ENCODE measurements around the gene ST3GAL3.
A peak's percentile ranks its signal among the peaks of the same experiment; 100 is the strongest.
"Not testable (repeated sequence)": the region's sequence is repeated elsewhere in the genome, so short reads cannot be mapped to it uniquely, and the experiment has no call there.

Gene ST3GAL3

DNA sequence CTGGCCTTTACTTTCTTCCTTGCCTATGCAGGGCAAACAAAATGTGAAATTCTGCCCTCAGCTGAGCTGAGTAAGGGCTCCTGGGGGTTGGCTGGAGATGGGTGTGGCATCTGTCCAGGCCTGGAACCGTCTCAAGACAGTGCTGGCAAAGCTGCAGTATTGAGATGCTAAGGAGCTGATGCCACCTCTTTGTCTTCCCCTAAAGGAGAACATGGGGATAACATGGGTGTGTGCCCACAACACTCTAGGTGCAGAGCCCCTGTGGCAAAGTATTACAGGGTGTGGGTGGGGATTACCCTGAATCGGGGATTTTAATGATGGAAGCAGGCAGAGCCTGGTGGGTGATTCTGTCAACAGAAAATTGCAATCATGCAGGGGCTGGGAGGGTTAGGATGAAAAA is 2.5 kb upstream of the ST3GAL3 start:
- DNase-seq: no peak

DNA sequence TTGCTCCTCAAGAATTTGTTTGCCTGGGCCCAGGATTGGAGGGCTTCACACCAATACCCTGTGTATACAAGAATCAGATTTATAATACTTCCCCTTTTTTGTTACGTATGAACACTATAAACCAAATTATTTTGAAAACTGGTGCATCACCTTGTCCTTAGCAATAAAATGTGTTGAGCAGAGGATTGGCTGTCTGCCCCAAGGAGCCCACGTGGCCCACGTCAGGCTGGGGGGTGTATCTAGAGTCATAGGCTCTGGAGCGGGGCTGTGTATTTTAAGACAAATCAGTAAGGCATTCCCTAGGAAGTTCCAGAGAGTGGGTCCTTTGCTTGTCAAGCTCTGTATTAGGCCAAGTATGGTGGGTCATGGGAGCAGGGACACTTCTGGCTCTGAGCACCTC is 2.0 kb upstream of the ST3GAL3 start:
- DNase-seq: no peak

DNA sequence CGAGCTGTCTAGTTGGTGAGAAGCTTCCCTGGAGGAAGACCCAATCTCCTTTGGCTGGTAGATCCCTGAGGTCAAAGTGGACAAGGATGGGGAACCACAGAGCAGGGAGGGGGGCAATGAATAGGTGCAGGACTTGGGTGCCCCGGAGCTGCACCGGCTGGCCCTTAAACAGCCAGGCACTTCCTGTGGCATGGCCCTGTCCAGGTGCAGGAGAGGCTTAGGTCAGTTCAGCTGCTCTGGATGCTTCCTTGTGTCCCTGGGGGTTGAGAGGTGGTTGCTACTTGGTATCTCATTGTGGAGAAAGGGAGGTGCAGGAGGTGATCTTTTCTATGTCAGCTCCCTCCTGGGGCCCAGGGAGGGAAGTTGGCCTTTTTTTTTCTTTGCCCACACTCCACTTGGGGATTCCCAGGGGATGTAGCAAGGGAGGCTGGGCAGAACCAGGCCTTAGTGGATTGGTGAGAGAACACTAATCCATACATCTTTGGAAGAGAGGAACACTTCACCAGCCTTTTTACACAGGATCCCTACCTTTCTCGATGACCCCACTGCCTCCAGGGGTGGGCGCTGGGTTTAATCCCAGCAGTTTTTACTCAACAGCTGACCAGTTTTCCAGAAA is 1.2 kb upstream of the ST3GAL3 start:
- DNase-seq: no peak

DNA sequence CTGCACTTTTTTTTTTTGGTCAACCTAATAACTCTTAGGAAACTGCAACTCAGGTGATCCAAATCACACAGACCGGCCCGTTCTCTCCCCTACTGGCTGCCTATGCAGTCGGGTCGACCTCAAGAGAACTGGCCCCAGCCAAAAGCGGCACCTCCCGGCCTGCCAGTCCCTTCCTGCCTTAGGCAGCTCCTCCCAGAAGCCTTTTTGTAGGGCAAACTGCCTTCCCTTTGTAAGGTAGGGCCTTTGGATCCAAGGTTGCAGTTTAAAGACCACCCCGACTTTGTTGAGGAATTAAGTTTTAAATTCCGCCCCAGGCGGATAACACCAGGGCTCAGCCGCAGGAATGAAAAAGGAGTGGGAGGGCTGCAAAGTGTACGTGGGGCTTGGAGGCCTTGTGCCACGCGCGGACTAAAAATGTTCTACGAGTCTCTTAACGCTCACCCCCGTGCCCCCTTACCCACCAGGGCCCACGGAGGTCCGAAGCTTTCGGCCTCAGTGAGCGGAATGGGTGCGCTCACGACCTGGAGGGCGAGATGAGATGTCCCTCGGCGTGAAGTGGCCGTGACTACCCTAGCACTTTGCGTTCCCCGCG is 642 bp upstream of the ST3GAL3 start:
- no peak for DNase-seq

DNA sequence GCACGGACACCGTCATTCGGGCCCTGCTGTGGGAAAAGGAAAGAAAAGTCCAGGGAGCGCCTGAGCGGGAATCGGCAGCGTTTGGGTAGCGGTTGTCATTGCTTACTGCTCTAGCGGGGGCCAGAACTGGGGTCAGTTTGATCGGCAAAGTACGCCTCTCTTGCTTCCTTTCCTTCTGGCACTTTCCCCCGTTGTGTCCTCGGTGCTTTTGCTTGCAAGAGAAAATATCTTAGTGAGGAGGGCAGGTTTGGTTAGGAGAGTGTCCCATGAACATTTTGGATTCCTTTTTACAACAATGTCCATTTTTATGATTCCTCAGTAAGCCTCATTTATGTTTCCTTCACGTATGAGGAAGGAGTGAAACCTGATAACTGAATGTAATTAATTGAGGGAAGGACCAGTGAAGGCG is 670 bp downstream of the ST3GAL3 start:
- peak; percentile 61 for DNase-seq

DNA sequence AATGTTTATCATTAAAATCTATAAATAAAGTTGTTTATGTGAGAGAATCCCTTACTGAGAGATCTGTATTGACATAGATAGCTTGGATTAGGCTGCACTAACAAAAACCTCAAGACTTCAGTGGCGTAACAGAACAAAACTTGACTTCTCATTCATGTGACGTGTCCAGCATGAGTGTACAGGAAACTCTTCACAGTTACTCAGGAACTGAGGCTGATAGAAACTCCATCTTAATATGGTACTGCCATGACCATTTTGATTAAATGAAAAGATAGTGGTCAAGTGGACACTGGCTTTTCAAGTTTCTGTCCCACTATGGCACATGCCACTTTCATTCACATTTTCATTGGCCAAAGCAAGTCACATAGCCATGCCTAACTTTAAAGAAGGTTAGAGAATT is 3.7 kb downstream of the ST3GAL3 start:
- no peak for DNase-seq

DNA sequence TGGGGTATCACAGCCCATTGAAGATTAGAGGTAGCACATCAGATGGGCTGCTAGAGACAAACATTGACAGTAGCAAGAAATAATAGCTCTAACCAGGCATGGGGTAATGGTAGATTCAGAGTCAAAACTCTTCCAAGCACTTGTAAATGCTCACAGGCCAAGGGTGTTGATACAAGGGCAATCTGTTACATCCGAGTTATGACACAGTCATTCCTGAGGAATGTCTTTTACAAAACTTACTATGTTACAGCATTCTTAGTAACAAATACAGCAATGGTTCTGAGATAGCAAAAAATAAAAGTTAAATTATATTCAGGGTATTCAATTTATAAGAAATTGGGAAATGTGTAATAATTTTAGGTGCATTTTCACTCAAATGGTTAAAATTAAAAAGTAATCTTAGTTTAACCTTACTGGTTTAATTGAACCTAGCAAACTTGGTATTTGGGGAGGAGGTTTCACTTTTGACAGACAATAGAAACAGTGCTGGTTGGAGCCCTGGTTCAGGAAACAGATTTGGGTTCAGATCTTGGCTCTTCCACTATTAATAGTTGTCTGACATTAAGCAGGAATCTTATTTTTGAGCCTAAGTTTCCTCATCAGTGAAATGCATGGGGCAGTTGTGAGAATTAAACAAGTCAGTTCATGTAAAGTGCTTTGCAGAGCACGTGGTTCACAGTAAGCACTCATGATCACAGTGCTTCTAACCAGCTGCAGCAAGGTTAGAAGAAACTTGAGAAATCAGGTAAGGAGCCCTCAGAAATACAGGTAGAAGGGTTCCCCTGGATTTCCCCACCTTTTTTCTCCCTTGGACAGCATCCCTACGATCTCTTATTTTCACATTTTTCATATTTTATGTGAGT is 4.4 kb downstream of the ST3GAL3 start:
- DNase-seq: no peak

DNA sequence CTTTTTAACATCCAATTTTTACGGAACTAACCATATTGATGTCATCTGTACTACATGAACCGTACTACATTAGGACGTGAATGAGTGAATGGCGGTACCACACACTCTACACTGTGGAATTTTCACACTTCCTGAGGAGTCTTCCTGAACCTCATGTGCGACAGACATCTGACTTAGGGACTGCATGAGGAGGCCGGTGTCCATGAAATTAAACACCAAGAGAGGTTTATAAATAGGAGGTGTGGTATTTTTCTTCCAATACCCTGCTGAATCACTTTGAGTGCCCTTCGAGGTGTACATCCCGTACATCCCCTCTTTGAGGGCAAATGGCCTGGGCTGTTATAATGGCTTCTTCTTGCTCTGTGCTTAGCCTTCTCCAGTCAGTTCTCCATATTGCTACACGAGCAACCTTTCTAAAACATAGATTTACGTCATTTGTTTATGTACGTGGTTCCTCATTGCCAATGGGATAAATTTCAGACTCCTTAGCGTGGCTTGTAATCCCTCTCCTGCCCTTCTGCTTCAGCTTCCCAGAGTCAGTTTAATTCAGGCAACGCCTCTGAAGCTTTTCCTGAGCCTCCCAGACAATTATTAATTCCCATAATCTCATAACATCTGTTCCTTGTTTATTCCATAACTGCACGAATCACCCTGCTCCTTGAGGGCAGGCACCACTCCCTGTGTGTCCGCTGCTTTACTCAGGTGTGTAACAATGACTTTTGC is 9.4 kb downstream of the ST3GAL3 start:
- no peak for DNase-seq

DNA sequence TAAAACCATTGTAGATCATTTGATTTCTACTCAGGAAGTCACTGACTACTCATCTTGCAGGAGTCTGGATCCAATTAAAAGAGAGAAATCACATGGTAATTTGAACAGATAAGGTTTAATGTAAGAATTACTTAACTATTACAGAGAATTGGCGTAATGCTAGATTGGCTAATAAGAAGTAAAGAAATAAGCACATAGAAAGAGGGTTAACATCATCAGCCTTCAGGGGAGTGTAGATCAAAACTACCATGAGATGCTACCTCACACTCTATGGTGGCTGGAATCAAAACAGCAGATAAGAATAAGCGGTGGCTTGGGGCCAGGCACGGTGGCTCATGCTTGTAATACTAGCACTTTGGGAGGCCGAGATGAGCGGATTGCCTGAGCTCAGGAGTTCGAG is 11.7 kb downstream of the ST3GAL3 start:
- DNase-seq: no peak

DNA sequence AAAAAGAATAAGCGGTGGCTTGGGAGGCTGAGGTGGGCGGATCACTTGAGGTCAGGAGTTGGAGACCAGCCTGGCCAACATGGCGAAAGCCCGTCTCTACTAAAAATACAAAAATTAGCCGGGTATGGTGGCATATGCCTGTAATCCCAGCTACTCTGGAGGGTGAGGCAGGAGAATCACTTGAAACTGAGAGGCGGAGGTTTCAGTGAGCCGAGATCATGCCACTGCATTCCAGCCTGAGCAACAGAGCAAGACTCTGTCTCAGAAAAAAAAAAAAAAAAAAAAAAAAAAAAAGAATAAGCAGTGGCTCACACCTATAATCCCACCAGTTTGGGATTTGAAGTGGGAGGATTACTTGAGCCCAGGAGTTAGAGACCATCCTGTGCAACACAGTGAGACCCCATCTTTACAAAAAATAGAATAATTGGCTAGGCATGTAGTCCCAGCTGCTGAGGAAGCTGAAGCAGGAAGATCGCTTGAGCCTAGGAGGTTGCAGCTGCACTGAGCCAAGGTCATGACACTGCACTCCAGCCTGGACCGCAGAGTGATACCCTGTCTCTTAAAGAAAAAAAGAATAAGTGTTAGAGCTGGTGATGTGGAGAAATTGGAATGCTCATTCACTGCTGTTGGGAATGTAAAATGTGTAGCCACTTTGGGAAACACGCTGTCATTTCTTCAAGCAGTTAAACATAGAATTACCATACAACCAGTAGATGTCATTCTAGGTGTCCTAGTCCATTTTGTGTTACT is 12.5 kb downstream of the ST3GAL3 start:
- not testable (repeated sequence) for DNase-seq

DNA sequence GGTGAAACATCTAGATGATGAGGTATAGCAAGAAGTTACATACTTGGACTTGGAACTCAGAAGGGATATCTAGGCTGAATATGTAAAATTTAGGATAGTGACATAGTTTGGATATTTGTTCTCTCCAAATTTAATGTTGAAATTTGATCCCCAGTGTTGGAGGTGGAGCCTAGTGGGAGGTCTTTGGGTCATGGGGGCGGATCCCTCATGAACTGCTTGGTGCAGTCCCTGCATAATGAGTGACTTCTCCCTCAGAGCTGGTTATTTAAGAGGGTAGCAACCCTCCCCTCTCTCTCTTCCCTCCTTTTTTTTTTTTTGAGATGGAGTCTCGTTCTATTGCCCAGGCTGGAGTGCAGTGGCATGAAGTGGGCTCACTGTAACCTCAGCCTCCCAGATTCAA is 15.5 kb downstream of the ST3GAL3 start:
- no peak for DNase-seq

DNA sequence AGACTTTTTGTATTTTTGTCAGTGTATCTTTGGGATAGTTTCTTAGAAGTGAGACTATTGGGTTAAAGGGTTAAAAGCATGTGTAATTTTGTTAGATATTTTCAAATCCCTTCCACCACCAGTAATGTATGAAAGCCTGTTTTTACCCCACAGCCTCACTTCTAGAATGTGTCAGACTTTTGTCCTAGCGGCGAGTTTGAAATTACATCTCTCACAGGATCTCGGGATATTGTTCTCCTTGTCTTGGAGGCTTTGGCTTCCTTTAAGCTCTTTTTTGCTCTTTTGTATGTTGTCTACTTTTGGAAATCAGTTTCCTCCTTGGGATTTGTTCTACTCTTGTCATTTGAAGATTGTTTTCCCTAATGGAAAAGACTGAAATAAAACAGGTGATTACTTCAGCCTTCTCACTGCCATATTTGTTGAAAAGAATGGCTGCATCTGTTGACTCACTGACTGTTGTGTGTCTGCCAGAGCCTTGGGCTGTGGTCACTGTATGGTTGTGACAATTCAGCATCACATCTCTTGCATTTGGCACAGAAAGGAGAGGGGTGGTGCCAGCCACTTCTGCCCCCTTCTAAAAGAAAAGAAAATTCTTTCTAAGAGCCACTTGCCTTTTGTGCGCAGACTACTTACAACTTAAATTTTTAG is 22.6 kb downstream of the ST3GAL3 start:
- DNase-seq: no peak

DNA sequence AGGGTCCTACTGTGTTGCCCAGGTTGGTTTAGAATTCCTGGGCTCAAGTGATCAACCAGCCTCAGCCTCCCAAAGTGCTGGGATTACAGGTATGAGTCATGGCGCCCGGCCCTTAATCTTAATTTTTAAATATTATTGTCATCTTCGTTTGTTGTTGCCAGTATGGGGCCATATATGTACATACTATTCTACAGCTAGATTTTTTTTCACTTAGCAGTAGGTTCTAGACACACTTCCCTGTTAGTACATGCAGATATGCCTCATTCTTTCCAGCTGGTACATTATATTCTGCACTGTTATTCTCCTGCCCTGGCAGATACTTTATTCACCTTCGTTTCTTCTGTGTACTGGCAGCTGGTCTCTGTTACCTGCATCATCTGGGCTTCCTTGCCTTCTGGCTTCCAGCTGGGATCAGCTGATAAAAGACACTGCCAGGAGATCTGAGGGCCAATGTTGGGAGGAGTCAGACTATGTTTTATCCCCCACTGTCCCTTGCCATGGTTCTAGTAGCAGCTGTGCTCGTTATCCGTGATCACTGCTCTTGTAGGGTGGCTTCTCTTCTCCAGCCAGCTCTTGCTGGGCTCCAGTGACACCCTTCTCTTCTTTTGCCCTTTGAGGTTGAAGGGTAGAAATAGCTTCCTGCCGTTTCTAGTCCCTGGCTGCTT is 24.7 kb downstream of the ST3GAL3 start:
- peak; percentile 15 for DNase-seq

DNA sequence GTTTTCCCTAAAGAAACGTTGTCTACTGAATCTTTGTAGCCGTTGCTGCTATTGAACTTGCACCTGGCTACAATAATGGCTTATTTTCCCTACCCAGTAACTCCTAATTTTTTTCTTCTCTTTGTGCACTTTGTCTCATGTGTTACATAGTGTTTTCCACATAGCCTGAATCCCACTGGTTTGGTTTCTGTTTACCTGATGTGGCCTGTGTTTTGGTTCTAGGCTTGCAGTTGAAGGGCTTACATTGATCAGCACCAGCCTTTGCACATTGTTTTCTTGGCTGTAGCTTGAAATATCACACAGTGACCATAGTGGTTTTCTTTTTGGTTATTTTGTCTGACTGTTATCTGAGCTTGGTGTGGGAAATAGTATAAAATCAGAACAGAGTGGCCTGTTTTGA is 29.5 kb downstream of the ST3GAL3 start:
- DNase-seq: no peak

DNA sequence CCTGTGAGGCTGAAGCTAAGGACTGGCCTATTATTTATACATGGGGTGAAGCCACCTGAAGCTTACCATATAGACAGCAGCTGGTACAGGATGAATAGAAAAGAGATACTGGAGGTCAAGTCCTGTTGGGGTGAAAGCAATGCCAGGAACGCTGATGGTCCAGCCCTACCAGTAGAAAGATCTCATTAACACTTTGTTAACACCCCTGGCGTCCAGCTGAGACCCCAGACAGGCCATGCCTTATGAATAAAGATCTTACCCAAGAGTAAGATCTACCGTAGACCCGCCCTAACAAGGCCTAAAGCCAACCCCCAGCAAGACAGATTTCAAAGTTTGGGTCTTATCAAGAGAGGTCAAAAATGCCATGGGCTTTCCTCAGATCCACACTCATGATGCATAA is 34.7 kb downstream of the ST3GAL3 start:
- no peak for DNase-seq

DNA sequence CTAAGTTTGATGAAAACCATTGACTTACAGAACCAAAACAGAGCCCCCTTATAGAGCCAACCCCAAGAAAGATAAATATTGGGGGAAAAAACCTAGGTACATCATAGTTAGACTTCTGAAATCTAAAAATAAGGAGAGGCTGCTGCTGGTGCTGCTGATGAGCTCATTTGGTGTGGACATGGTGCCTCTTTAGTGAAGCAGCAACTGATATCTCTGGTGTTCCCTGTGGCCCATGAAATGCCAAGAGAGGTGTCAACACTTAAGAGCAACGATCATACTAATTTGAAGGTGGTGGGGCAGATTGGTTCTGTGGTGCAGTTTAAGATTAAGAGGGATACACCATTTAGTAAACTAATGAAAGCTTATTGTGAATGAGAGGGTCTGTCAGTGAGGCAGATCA is 35.9 kb downstream of the ST3GAL3 start:
- DNase-seq: no peak

DNA sequence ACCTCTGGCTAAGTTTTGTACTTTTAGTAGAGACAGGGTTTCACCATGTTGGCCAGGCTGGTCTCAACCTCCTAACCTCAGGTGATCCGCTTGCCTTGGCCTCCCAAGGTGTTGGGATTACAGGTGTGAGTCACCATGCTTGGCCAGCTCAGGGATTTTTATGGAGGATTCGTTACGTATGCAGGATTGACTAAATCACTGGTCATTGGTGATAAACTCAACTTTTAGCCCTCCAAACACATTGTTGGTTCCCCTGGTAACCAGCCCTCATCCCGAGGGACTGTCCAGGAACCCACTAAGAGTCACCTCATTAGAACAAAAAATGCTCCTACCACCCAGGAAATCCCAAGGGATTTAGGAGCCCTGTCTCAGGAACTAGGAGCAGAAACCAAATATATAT is 40.4 kb downstream of the ST3GAL3 start:
- DNase-seq: no peak

DNA sequence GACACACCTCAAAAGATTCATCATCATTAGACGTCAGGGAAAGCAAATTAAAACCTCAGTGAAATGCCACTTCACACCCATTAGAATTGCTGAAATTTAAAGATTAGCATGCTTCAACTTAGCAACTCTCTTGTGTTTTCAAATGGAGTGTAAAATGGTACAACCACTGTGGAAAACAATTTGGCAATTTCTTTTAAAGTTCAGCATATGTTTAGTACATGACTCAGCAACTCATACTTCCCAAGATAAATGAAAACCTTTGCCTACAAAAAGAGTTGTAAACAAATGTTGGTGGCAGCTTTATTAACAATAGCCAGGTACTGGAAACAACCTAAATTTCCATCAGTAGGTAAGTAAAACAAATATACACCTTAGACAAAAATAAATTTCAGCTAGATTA is 42.7 kb downstream of the ST3GAL3 start:
- DNase-seq: no peak

DNA sequence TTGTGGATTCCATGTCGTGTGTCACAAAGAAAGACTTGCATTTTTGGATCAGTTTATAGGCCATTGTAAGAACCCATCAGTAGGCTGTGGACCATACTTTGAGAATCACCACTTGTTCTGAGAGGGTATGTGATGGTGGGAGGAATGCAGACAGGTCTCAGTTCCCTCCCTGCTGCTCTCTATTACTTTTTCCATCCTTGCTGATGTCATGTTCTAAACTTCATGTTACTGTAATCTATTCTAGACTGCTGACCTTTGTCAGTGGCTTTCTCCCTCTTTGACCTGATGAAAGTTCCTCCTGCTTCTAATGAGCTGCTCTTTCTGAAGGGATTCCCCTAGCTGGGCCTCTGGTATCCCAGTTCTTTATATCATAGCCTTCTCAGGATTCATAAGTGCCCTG is 46.1 kb downstream of the ST3GAL3 start:
- no peak for DNase-seq

DNA sequence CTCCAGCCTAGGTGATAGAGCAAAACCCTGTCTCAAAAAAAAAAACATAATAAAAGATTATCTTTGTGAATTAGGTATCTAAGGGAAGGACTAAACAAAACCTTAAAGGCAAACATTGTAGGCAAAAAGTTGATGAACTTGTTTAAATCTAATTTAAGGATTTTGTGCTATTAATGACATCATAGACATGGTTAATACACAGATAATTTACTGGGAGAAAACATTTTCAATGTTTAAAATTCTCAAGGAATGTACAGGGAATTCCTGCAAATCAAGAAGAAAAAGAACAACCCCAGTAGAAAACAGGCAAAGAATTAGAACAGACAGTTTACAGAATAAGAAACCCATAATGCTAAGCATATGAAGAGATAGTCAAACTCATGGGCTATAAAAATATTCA is 47.6 kb downstream of the ST3GAL3 start:
- no peak for DNase-seq

DNA sequence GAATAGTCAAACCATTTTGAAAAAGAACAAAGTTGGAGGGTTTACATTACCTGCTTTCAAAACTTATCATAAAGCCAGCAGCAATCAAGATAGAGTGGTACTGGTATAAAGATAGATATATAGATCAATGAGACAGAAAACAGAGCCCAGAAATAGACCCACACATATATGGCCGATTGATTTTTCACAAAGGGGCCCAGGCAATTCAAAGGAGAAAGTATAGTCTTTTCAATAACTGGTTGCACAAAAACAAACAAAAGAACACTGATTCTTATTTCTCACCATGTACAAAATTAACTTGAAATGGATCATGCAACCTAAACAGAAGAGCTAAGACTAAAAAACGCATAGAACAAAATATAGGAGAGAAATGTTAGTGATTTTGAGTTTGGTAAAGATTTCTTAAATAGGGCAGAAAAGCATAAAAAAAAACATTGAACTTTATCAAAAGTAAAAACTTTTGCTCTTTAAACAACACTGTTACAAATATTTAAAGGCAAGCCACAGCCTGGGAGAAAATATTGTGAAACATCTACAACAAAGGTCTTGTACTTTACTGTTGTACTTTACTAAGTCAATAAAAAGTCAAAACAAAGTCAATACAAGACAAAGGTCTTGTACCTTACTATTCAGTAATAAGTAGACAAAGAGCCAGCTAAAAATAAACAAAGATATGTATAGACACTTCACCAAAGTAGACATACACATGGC is 50.2 kb downstream of the ST3GAL3 start:
- no peak for DNase-seq
